ENCODE measurements around the gene LPXN. TPM values are rescaled to one million over a fixed set of nuclear protein-coding genes. Genes with fewer than 3 reads are reported as not detected.

The LPXN gene
- total RNA-seq, 2 donors from 2014 or later: 14.8 to 17.1 TPM

DNA sequence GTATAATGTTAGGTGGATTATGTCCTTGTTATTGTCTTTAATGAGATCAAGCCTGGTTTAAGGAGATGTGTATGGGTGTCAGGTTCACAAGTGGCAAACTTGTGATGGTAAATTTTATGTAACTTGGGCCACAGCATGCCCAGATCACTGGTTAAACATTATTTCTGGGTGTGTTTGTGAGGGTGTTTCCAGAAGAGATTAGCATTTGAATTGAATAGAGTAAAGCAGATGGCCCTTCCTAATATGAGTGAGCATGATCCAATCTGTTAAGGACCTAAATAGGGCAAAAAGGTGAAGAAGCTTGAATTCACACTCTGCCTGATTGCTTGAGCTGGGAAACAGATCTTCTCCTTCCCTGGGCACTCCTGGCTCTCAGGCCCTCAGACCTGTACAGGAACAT lies 88.5 kb downstream of the LPXN start:
- no peak for DNase-seq (ENCODE audit: low spot score)
- no peak for ATAC-seq (ENCODE audit: insufficient number of reproducible peaks, low FRiP score, low read depth)
- no peaks in the 10 kb centered on the region for H3K9me3 ChIP-seq
- no peak overlapping the region for H3K27ac ChIP-seq
- peaks cover 0 to 1% of the 10 kb centered on the region in 2 donors for H3K4me1 ChIP-seq (ENCODE audit: control insufficient read depth in 1 of 2, low read depth in 2 of 2)
- TF ChIP-seq, protein P1, sequence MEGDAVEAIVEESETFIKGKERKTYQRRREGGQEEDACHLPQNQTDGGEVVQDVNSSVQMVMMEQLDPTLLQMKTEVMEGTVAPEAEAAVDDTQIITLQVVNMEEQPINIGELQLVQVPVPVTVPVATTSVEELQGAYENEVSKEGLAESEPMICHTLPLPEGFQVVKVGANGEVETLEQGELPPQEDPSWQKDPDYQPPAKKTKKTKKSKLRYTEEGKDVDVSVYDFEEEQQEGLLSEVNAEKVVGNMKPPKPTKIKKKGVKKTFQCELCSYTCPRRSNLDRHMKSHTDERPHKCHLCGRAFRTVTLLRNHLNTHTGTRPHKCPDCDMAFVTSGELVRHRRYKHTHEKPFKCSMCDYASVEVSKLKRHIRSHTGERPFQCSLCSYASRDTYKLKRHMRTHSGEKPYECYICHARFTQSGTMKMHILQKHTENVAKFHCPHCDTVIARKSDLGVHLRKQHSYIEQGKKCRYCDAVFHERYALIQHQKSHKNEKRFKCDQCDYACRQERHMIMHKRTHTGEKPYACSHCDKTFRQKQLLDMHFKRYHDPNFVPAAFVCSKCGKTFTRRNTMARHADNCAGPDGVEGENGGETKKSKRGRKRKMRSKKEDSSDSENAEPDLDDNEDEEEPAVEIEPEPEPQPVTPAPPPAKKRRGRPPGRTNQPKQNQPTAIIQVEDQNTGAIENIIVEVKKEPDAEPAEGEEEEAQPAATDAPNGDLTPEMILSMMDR (IDR thresholded peaks at IDR 0.05): no peak
- H3K4me3 ChIP-seq: no peak overlapping the region
- H3K27me3 ChIP-seq (replicated peaks; ENCODE audit: insufficient read depth): no peaks in the 10 kb centered on the region
- H3K36me3 ChIP-seq: no peaks in the 10 kb centered on the region

DNA sequence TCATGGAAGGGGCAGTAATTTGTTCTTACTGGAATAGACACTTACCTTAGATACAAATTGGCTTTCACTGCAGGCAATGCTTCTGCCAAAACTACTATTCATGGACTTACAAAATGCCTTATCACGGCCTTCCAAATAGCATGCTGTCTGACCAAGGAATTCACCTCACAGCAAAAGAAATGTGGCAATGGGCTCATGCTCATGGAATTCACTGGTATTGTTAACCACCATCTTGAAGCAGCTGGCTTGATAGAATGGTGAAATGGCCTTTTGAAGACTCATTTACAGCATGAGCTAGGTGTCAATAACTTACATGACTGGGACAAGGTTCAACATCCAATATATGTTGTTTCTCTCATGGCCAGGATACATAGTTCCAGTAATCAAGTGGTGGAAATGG lies 89.7 kb downstream of the LPXN start:
- ATAC-seq (ENCODE audit: insufficient number of reproducible peaks, low FRiP score, low read depth) (no peak), DNase-seq (ENCODE audit: low spot score) (no peak)
- Histone ChIP-seq H3K9me3 (no peaks in the 10 kb centered on the region), H3K4me3 (no peak overlapping the region), H3K27me3 (replicated peaks; ENCODE audit: insufficient read depth) (no peaks in the 10 kb centered on the region), H3K36me3 (no peaks in the 10 kb centered on the region), H3K4me1 (ENCODE audit: control insufficient read depth in 1 of 2, low read depth in 2 of 2) (no peaks in the 10 kb centered on the region), H3K27ac (no peak overlapping the region)
- TF ChIP-seq, protein P1 (IDR thresholded peaks at IDR 0.05): no peak

Other genes with a start within 250 kb of the LPXN start
- gene OR5B17, start 216.8 kb downstream of the LPXN start, total RNA-seq: not detected
- gene OR5B3, start 169.0 kb downstream of the LPXN start, total RNA-seq: not detected
- gene OR5B2, start 147.7 kb downstream of the LPXN start, total RNA-seq: not detected
- not detected for gene OR5B12, start 133.6 kb downstream of the LPXN start, total RNA-seq
- gene OR5B21, start 67.8 kb downstream of the LPXN start, total RNA-seq: not detected
- 10 to 100 TPM; 45.8 to 58.8 TPM for gene ZFP91, start 3.2 kb upstream of the LPXN start, total RNA-seq
- gene CNTF, start 46.8 kb upstream of the LPXN start, total RNA-seq: 1 to 10 TPM; 4.7 to 5.3 TPM
- gene GLYAT, start 156.1 kb upstream of the LPXN start, total RNA-seq: not detected

All from thoracic aorta (tissue), 2 donors.